GM21515 (cell line): ENCODE data around the gene QPCTL.

ENCODE experiments used
- ATAC-seq: cut with Tn5 transposase; IDR thresholded peaks from one replicate; pipeline ENCODE4 v1.9.1; 2021; ENCODE audit not compliant: unreplicated experiment

Gene QPCTL

GRCh38 chr19:45692187-45693105 lies at the start of gene QPCTL:
Gene QPCTL (plus strand): TSS chr19:45692666. CDS start chr19:45692704, 38 bp downstream.
- peak; percentile 76 for ATAC-seq

- ATAC-seq: peak; percentile 33
Measured at GRCh38 chr19:45643024-45643926, 49.2 kb upstream of the QPCTL start.

GRCh38 chr19:45643927-45644771 lies 48.3 kb upstream of the QPCTL start:
- ATAC-seq: no peak

- ATAC-seq: no peak
Measured at GRCh38 chr19:45645068-45645630, 47.3 kb upstream of the QPCTL start.

- ATAC-seq: peak; percentile 32
Measured at GRCh38 chr19:45645631-45646344, 46.7 kb upstream of the QPCTL start.

GRCh38 chr19:45646345-45646698 lies 46.1 kb upstream of the QPCTL start:
- no peak for ATAC-seq

GRCh38 chr19:45650722-45651121 lies 41.7 kb upstream of the QPCTL start:
- no peak for ATAC-seq

GRCh38 chr19:45653634-45654033 lies 38.8 kb upstream of the QPCTL start:
- ATAC-seq: no peak

- no peak for ATAC-seq
Measured at GRCh38 chr19:45655073-45655472, 37.4 kb upstream of the QPCTL start.

GRCh38 chr19:45657520-45658167 lies 34.8 kb upstream of the QPCTL start:
- no peak for ATAC-seq

GRCh38 chr19:45659096-45659729 lies 33.3 kb upstream of the QPCTL start:
- no peak for ATAC-seq

GRCh38 chr19:45660636-45661035 lies 31.8 kb upstream of the QPCTL start:
- no peak for ATAC-seq

GRCh38 chr19:45663800-45664199 lies 28.7 kb upstream of the QPCTL start:
- ATAC-seq: no peak

- no peak for ATAC-seq
Measured at GRCh38 chr19:45664575-45664974, 27.9 kb upstream of the QPCTL start.

- ATAC-seq: peak; percentile 37
Measured at GRCh38 chr19:45667620-45668341, 24.7 kb upstream of the QPCTL start, which contains the start of gene GIPR. Gene GIPR (plus strand): TSS chr19:45668221. CDS start chr19:45669521, 1,300 bp downstream.

- no peak for ATAC-seq
Measured at GRCh38 chr19:45668342-45668871, 24.1 kb upstream of the QPCTL start.

GRCh38 chr19:45670670-45671453 lies 21.6 kb upstream of the QPCTL start:
- peak; percentile 42 for ATAC-seq
